ENCODE results near the gene SH3RF3. TPM values are rescaled to one million over a fixed set of nuclear protein-coding genes. Genes with fewer than 3 reads are reported as not detected.

SH3RF3 gene
- polyA plus RNA-seq, 12 donors, result 3.3 to 7.5 (median 4.7) TPM; not detected in 1

GRCh38 chr2:109260886-109261700 is 132.1 kb downstream of the SH3RF3 start:
- no peak for DNase-seq

DNA sequence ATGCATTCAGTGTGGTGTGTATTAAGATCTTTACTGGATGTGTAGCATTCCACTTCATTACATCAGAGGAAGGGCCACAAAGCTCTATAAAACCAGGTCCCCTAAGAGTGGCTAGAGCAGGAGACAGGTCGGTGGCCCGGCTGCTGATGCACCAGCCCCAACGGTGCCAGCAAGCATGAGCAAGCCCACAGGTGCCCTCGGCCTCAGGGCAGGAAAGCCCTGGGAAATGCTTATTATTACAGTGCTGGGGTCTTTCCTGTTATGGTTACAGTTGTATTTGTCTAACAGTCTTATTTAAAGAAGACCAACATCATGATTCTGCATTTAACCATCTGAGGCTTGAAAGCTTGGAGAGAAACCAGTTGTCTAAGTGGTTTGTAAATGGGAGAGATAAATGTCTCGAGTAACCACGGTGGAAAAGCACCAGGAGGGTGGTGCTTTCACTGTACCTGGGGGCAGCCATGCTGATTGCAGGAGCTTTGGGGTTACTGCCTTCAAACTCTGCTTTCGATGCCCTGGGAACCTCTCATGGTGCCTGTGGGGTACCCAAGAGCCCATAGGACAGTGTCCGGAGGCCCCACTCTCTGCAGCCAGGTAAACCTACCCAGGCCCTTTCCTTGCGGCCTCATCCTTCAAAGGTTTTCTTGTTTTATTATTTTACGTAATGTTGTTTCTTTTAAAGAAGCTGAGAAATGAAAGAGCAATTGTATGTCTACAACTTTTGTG is 133.1 kb downstream of the SH3RF3 start:
- DNase-seq, result no peak

GRCh38 chr2:109264595-109265328 is 135.8 kb downstream of the SH3RF3 start:
- DNase-seq, result no peak

GRCh38 chr2:109265369-109265768 is 136.4 kb downstream of the SH3RF3 start:
- DNase-seq, result no peak

GRCh38 chr2:109265953-109266352 is 136.9 kb downstream of the SH3RF3 start:
- no peak for DNase-seq

GRCh38 chr2:109266496-109266895 is 137.5 kb downstream of the SH3RF3 start:
- no peak for DNase-seq

GRCh38 chr2:109266998-109267854 is 138.2 kb downstream of the SH3RF3 start:
- DNase-seq, result no peak

GRCh38 chr2:109268916-109269315 is 139.9 kb downstream of the SH3RF3 start:
- no peak for DNase-seq

DNA sequence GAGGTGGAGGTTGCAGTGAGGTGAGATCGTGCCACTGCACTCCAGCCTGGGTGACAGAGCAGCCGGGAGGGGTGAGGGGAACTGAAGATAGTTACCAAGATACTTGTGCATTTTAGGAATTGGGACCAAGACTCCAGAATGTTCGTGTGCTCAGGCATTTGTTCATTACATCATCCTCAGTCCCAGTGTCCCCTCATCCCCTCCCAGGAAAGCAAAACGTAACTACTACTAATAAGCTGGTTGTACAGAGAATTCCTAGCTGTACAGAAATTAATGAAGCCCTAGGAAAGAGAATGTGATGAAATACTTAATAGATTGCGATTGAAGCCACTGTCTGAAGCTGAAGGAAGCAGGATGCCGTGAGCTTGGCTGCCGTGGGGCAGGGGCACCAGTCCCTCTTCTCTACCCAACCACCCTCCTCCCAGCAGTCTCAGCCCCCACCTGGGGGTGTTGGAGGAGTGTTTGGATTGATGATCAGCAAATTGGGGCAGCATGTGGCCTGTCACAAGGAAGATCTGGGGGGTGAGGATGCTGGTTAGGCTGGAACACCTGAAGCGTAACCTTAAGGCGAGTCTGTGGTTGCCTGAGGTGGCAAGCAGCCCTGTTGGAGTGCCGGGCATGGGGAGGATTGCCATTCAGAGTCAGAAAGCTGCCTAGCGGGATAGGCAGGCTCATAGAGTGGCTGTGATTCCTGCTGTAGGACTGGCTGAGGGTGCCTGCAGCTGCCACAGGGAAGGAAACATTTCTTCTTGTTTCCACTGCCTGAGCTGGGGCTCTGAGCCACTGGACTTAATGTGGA is 140.9 kb downstream of the SH3RF3 start:
- no peak for DNase-seq

DNA sequence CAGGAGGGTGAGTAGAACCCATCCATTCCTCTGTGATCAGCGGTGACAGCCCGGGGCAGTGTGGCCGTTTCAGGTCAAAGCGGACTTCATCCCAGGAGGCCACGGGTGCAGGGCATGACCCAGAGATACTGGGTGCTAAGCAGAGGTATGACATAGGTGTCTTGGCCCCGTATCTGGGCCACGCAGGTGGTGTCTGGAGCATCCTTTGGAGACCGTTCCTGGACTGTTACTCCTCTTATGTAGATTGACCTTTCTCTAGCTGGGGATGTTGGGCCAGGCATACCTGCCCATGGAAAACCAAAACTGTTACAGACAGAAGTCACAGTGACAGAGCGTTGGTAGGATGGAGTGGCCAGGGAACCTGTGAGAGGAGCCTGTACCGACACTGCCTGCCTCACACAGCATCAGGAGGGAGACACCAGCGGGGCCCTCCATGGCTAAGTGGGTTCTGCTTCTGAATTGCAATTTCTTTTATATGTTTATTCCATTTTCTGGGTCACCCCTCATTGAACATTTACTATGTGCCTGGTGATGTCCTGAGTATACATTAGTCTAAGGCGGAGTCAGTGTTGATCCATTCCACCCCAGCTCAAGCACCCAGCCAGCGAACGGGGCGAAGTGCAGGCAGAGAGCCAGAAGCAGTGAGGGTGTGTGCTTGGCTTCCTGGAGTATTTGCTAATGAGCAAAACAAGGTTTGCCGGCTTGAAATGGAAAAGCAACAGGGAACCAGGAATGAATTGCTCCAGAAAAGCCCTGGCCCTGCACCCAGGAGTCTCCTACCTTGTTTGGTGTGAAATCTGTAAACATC is 141.7 kb downstream of the SH3RF3 start:
- DNase-seq, result no peak

DNA sequence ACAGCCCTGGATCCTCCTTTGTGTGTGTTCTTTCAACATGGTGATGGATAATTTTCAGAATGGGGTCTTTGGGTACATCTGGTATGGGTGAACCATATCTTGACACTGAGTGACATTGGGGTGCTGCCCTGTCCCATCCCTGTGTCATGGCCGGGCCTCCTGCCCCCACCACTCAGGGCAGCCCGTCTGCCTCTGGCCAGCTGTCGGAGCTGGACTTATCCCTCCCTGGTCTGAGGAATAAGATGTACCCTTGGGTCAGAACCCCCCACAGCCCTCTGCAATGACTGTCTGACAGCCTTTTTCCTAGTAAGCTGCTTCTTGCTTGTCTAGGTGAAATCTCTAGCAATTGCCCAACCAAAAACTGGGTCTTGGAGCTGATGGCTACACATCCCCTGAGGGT is 142.9 kb downstream of the SH3RF3 start:
- no peak for DNase-seq

- DNase-seq, result no peak
Measured at GRCh38 chr2:109272461-109272860, 143.5 kb downstream of the SH3RF3 start.

DNA sequence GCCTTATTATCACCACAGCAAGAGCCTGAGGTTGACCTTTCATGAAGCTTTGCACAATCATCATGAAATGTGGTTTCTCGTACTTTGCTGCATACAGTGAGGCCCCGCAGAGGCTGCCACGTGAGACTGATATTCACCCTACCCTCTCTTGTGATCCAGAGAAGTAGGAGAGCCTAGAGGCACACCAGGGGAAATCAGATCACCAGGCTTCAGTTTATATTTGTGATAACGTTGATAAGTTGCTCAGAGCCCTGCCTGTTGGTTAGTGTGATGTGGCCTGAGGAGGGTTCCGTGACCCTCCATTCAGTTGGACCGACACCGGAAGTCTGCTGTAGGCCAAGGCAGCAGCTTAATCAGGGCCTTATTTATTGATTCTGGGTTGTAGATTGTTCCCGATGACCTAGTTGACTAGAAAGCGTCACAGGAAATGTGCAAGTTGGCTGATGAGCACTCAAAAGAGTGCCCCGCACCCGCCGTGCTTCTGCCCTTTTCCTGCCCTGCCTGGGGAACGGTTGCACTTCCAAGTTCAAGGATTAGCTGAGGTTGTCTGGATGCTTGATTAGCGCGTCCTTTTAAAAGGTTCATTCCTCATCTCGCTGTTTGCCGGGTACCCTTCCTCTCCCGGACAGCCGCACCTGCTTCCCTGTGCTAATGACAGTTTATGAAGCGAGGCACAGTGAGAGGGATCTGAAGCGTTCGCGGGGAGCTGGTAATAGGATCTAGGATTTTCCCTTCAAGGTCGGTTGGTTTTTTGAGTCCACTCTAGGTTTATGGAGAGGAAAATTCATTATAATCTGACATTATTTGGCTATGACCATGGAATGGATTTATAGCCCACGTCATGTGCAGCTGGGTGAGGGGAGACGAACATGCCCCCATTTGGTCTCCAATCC is 146.4 kb downstream of the SH3RF3 start:
- DNase-seq, result no peak

DNA sequence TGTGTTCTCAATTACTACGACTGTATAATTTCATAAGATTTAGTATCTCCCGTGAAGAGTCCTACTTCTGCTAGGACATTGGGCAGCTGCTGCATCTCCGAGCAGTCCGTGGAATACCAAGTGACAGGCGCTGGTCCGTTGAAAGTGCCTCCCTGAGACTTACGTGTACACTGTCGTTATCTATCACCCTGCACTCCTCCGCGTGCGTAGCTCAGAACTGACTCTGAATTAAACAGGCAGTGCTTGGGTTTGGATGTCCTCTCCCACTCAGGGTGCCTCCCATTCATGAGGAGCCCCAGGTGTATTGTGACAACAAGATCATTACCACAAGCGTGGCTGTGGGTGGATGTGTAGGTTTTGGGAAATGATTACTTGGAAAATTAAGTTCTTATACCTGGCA is 148.4 kb downstream of the SH3RF3 start:
- DNase-seq, result no peak

DNA sequence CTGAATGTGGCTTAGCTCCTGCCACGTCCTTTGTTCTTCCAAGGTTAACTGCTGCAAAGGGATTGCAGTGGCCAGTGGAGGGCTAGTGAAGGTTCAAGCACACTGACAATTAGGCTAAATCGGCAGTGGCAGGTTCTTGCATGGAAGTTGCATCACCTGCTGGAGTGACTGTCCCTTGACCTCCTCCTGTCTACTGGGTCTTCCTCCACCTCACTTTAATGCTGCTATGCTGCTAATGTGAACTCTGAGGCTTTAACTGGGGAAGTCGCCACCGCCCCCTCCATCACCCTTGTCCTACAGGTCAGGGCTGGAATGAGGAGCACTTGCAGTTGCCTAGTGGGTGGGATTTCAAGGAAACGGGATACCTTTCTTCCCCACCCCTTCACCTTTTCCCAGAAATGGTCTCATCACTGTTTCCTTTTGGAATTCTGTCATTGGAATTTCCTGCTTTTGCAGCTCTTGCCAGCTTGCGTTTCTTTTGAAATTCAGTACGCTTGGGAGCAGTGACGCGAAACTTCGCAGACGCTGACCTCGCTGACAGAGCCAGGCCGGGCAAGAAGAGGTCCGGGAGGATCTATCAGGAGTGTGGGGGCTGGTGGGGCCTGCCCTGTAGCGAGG is 150.3 kb downstream of the SH3RF3 start:
- no peak for DNase-seq

DNA sequence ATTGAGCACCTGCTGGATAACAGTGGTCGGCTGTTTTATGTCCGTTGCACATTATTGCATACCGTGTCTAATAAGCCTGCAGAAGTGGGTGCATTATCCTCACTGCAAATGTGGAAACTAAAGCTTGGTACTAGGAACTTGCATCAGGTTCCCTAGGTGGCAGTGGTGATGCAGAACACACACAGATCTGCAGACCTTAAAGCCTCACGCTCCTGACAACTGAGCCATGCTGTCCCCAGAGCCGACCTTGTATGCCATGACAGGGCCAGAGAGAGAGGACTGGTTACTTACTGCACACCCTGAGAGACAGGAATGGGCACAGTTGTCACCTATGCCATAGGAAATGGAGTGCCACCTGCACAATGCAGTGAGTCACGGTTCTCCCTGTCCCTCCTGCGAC is 151.8 kb downstream of the SH3RF3 start:
- DNase-seq, result no peak

- no peak for DNase-seq
Measured at GRCh38 chr2:109282360-109282759, 153.4 kb downstream of the SH3RF3 start.

GRCh38 chr2:109282865-109283264 is 153.9 kb downstream of the SH3RF3 start:
- DNase-seq, result no peak

All from muscle of arm (tissue), 12 donors.